ENCODE data around the gene COL28A1.

- no peak for TF ChIP-seq EZH2 (IDR thresholded peaks at IDR 0.05; ENCODE audit: low read depth)
- TF ChIP-seq, protein P1, sequence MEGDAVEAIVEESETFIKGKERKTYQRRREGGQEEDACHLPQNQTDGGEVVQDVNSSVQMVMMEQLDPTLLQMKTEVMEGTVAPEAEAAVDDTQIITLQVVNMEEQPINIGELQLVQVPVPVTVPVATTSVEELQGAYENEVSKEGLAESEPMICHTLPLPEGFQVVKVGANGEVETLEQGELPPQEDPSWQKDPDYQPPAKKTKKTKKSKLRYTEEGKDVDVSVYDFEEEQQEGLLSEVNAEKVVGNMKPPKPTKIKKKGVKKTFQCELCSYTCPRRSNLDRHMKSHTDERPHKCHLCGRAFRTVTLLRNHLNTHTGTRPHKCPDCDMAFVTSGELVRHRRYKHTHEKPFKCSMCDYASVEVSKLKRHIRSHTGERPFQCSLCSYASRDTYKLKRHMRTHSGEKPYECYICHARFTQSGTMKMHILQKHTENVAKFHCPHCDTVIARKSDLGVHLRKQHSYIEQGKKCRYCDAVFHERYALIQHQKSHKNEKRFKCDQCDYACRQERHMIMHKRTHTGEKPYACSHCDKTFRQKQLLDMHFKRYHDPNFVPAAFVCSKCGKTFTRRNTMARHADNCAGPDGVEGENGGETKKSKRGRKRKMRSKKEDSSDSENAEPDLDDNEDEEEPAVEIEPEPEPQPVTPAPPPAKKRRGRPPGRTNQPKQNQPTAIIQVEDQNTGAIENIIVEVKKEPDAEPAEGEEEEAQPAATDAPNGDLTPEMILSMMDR (conservative IDR thresholded peaks at IDR 0.05), result no peak
Observed at GRCh38 chr7:7432979-7433378, 102.7 kb downstream of the COL28A1 start.
